ENCODE results near the gene GPR25. TPM values are rescaled to one million over a fixed set of nuclear protein-coding genes. Genes with fewer than 3 reads are reported as not detected.

Gene GPR25
- total RNA-seq, 1 experiment from 2014 or later = not detected

DNA sequence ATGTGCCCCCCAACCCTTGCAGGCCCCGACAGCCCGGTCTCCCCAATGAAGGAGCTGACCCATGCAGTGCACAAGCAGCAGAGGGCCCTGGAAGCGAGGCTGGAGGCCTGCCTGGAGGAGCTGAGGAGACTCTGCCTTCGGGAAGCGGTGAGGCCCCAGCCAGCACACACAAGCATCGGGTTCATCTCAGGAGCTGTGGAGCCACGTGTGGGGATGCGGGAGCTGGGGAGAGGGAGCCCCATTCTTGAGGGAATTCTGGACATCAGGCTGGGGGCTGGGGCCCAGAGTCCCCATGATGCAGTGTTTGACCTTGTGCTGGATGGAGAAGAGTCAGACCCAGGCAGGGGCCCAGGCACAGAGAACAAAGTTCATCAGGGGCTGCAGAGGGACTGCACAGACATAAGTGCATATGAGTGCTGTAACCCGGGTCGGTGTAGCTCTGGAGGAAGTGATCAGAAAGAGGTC is 26.7 kb downstream of the GPR25 start:
- ATAC-seq (no peak), DNase-seq (ENCODE audit: low read depth, low spot score) (no peak)
- peaks cover 0 to 8% of the 10 kb centered on the region in 2 experiments; a peak in 2 of 4 replicates for H3K36me3 ChIP-seq (ENCODE audit: control insufficient read depth in 1 of 2, insufficient read depth in 2 of 2, low read length in 2 of 2)
- no peak overlapping the region for H3K27ac ChIP-seq (ENCODE audit: low read depth, low read length)
- ChIA-PET RAD21 (ENCODE audit: low non-redundant PET in 1 of 2, low total read pairs in 2 of 2, uncharacterized antibody in 2 of 2, unreplicated experiment in 2 of 2) (no interaction called here), CTCF (no interaction called here), POLR2A (no interaction called here)
- H3K79me2 ChIP-seq (ENCODE audit: insufficient read depth, low read length) = no peaks in the 10 kb centered on the region; the same call in 1 of the 2 replicates
- intact Hi-C loops (cut with micrococcal nuclease) = no loop called here
- H3K4me2 ChIP-seq (ENCODE audit: low read length) = no peak overlapping the region
- H3K4me3 ChIP-seq (replicated peaks in 1 of 2; ENCODE audit: low read depth in 1 of 2, low read length in 2 of 2) = no peak overlapping the region
- no peaks in the 10 kb centered on the region for H3K9me3 ChIP-seq (ENCODE audit: control insufficient read depth in 1 of 2, insufficient read depth in 1 of 2, low read depth in 1 of 2, low read length in 2 of 2)
- H4K20me1 ChIP-seq (ENCODE audit: insufficient read depth) = no peaks in the 10 kb centered on the region
- no peak for TF ChIP-seq CEBPB (IDR thresholded peaks at IDR 0.05; ENCODE audit: low read depth)
- no peak for TF ChIP-seq SRF (IDR thresholded peaks at IDR 0.05; ENCODE audit: low read depth)
- no peak for TF ChIP-seq EZH2 (IDR thresholded peaks at IDR 0.05)
- no peak for TF ChIP-seq YY1 (IDR thresholded peaks at IDR 0.05; ENCODE audit: extremely low read depth, insufficient replicate concordance, low read depth, low read length)
- TF ChIP-seq, protein P1, sequence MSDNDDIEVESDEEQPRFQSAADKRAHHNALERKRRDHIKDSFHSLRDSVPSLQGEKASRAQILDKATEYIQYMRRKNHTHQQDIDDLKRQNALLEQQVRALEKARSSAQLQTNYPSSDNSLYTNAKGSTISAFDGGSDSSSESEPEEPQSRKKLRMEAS (IDR thresholded peaks at IDR 0.05) = no peak
- no peaks in the 10 kb centered on the region for H3K9me2 ChIP-seq (ENCODE audit: insufficient read depth)
- H3K4me1 ChIP-seq (ENCODE audit: control insufficient read depth in 1 of 2, insufficient read depth in 2 of 2, low read length in 2 of 2) = peaks cover 21 to 33% of the 10 kb centered on the region in 2 experiments
- BruUV-seq (replicated peaks) = no TSS peak
- no peak overlapping the region for H3K9ac ChIP-seq (ENCODE audit: low read length)
- H3K27me3 ChIP-seq (ENCODE audit: insufficient read depth, low read length) = no peaks in the 10 kb centered on the region
- no peak overlapping the region for H2AFZ ChIP-seq (ENCODE audit: low read depth, low read length, poor library complexity, severe bottlenecking)

DNA sequence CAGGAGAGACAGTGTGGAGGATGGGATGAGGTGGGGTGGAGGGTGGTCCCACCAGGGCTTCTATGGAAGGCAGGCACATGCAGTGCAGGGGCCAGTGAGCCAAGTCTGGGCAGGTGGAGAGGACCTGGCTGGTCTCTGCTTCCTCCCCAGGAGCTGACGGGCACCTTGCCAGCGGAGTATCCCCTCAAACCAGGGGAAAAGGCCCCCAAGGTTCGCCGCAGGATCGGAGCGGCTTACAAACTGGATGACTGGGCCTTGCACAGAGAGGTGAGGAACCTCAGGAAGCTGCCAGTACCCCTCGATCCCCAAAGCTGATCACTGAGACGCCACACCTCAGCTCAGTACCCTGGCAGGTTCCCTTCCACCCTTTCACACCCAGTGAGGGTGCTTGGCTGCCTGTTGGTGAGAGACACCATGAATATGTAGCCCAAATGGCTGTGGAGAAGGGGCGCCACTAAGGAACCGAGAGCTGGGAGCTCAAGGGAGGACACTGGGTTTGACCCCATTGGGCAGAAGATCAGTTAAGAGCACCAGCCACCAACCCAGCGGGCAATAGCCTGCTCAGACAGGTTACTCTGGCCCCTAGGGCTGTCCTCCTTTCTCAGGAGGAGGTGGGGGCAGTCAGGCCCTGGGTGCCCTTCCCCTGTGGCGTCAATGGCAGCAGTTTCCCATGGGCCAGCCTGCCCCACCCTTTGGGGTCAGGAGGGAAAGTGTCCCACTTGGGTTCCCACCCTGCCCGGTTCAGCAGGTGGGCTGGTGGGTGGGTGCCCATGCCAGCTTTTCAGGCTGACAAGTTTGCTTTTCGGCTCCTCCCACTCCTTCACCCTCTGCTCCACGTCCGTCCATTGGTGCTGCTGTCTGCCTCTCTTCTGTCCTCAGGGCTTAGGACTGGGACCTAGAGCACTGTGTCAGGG is 27.4 kb downstream of the GPR25 start:
- ChIA-PET CTCF (no interaction called here), POLR2A (no interaction called here), RAD21 (ENCODE audit: low non-redundant PET in 1 of 2, low total read pairs in 2 of 2, uncharacterized antibody in 2 of 2, unreplicated experiment in 2 of 2) (no interaction called here)
- Histone ChIP-seq H2AFZ (ENCODE audit: low read depth, low read length, poor library complexity, severe bottlenecking) (no peak overlapping the region), H3K4me2 (ENCODE audit: low read length) (no peak overlapping the region), H3K4me3 (replicated peaks in 1 of 2; ENCODE audit: low read depth in 1 of 2, low read length in 2 of 2) (no peak overlapping the region), H3K36me3 (ENCODE audit: control insufficient read depth in 1 of 2, insufficient read depth in 2 of 2, low read length in 2 of 2) (peaks cover 0 to 8% of the 10 kb centered on the region in 2 experiments; a peak in 2 of 4 replicates), H3K9me2 (ENCODE audit: insufficient read depth) (no peaks in the 10 kb centered on the region), H3K27ac (ENCODE audit: low read depth, low read length) (no peak overlapping the region), H3K27me3 (ENCODE audit: insufficient read depth, low read length) (no peaks in the 10 kb centered on the region), H3K4me1 (ENCODE audit: control insufficient read depth in 1 of 2, insufficient read depth in 2 of 2, low read length in 2 of 2) (peaks cover 19 to 26% of the 10 kb centered on the region in 2 experiments; a peak in 3 of 4 replicates), H3K9me3 (ENCODE audit: control insufficient read depth in 1 of 2, insufficient read depth in 1 of 2, low read depth in 1 of 2, low read length in 2 of 2) (no peaks in the 10 kb centered on the region), H4K20me1 (ENCODE audit: insufficient read depth) (no peaks in the 10 kb centered on the region), H3K9ac (ENCODE audit: low read length) (no peak overlapping the region), H3K79me2 (ENCODE audit: insufficient read depth, low read length) (no peaks in the 10 kb centered on the region; the same call in 1 of the 2 replicates)
- no peak for ATAC-seq
- no peak for DNase-seq (ENCODE audit: low read depth, low spot score)
- intact Hi-C loops (cut with micrococcal nuclease) = no loop called here
- TF ChIP-seq YY1 (IDR thresholded peaks at IDR 0.05; ENCODE audit: extremely low read depth, insufficient replicate concordance, low read depth, low read length) (no peak), POLR2AphosphoS5 (IDR thresholded peaks at IDR 0.05; ENCODE audit: low read depth, low read length) (0 out of 2 replicates have a peak, but pooled peaks have one; percentile 5), EZH2 (IDR thresholded peaks at IDR 0.05) (no peak), FOSL1 (IDR thresholded peaks at IDR 0.05; ENCODE audit: low read depth) (no peak)
- no TSS peak for BruUV-seq (replicated peaks)

Data from HCT116 (cell line).